ENCODE results near the gene PLA2G12B.
"Not testable (repeated sequence)": the region's sequence is repeated elsewhere in the genome, so short reads cannot be mapped to it uniquely, and the experiment has no call there.

Gene PLA2G12B

GRCh38 chr10:72954596-72955554 lies at the start of gene PLA2G12B:
PLA2G12B (minus strand) TSS chr10:72954806; CDS start chr10:72954685, 121 bp downstream.
- TF ChIP-seq CTCF (IDR thresholded peaks at IDR 0.05; ENCODE audit: low read depth, low read length, missing control alignments): no peak
- DNase-seq (ENCODE audit: low read depth): no peak
- no peak within 1 kb of the TSS for H3K4me3 ChIP-seq (ENCODE audit: low read depth, low read length)
- in situ Hi-C loops (cut with HindIII; ENCODE audit: low sequenced_read_pairs): no loop called here

GRCh38 chr10:73003822-73004221 lies 49.2 kb upstream of the PLA2G12B start:
- DNase-seq (ENCODE audit: low read depth): no peak
- no peak overlapping the region for H3K4me3 ChIP-seq (ENCODE audit: low read depth, low read length)
- no peak for TF ChIP-seq CTCF (IDR thresholded peaks at IDR 0.05; ENCODE audit: low read depth, low read length, missing control alignments)
- in situ Hi-C loops (cut with HindIII; ENCODE audit: low sequenced_read_pairs): no loop called here

- H3K4me3 ChIP-seq (ENCODE audit: low read depth, low read length): no peak overlapping the region
- no peak for TF ChIP-seq CTCF (IDR thresholded peaks at IDR 0.05; ENCODE audit: low read depth, low read length, missing control alignments)
- in situ Hi-C loops (cut with HindIII; ENCODE audit: low sequenced_read_pairs): no loop called here
- no peak for DNase-seq (ENCODE audit: low read depth)
These were observed 46.4 kb upstream of the PLA2G12B start for GRCh38 chr10:73000973-73001372.

- in situ Hi-C loops (cut with HindIII; ENCODE audit: low sequenced_read_pairs): no loop called here
- no peak for TF ChIP-seq CTCF (IDR thresholded peaks at IDR 0.05; ENCODE audit: low read depth, low read length, missing control alignments)
- no peak overlapping the region for H3K4me3 ChIP-seq (ENCODE audit: low read depth, low read length)
- no peak for DNase-seq (ENCODE audit: low read depth)
These were observed 42.5 kb upstream of the PLA2G12B start for GRCh38 chr10:72997099-72997498.

- DNase-seq (ENCODE audit: low read depth); H3K4me3 ChIP-seq (ENCODE audit: low read depth, low read length); in situ Hi-C loops (cut with HindIII; ENCODE audit: low sequenced_read_pairs): not testable (repeated sequence)
These were observed 40.9 kb upstream of the PLA2G12B start for GRCh38 chr10:72995459-72995858.

- DNase-seq (ENCODE audit: low read depth); in situ Hi-C loops (cut with HindIII; ENCODE audit: low sequenced_read_pairs); H3K4me3 ChIP-seq (ENCODE audit: low read depth, low read length): not testable (repeated sequence)
These were observed 35.2 kb upstream of the PLA2G12B start for GRCh38 chr10:72989771-72990170.

GRCh38 chr10:72984618-72985017 lies 30.0 kb upstream of the PLA2G12B start:
- in situ Hi-C loops (cut with HindIII; ENCODE audit: low sequenced_read_pairs); DNase-seq (ENCODE audit: low read depth); H3K4me3 ChIP-seq (ENCODE audit: low read depth, low read length): not testable (repeated sequence)

- DNase-seq (ENCODE audit: low read depth): no peak
- H3K4me3 ChIP-seq (ENCODE audit: low read depth, low read length): no peak overlapping the region
- in situ Hi-C loops (cut with HindIII; ENCODE audit: low sequenced_read_pairs): no loop called here
- no peak for TF ChIP-seq CTCF (IDR thresholded peaks at IDR 0.05; ENCODE audit: low read depth, low read length, missing control alignments)
These were observed 27.4 kb upstream of the PLA2G12B start for GRCh38 chr10:72981882-72982529.

Data from astrocyte of the cerebellum (primary cell).